Endothelial cell of umbilical vein (primary cell): Measurements from ENCODE around the gene CAMK2B. TPM values are rescaled to one million over a fixed set of nuclear protein-coding genes. Genes with fewer than 3 reads are reported as not detected.

Experiments used
- BruUV-seq: library from RNA; stranded (reverse); fragments of 400-500 nt; replicated peaks from 2 replicates; lab custom pipeline; 2021; lab: Mats Ljungman, UMichigan
- CTCF ChIA-PET: fragments of 300-600, 350-600 bp; sonication (Branson Sonifier 250); formaldehyde crosslinking; loops from one replicate; lab custom pipeline; 2021; ENCODE audit warnings: antibody characterized with exemption, inconsistent platforms; lab: Charles Lee
- POLR2A ChIA-PET: fragments of 300-600, 350-600 bp; sonication (Branson Sonifier 250); formaldehyde crosslinking; loops from one replicate; lab custom pipeline; 2021; ENCODE audit warnings: antibody characterized with exemption, inconsistent platforms; lab: Charles Lee
- DNase-seq: peaks from one replicate; pipeline ENCODE4 v3.0.0-alpha.2; 2011; ENCODE audit warnings: low read depth, low spot score
- FAIRE-seq: peaks from 2 replicates; lab custom pipeline; 2011; peaks lifted over from hg19 to GRCh38; lab: Jason Lieb, UNC
- H2AFZ ChIP-seq: 2 replicates; pipeline ENCODE4 v1.6.0; 2012; ENCODE audit warnings: low read depth, low read length, control low read depth, inconsistent platforms
- H3K27ac ChIP-seq: 2 replicates; pipeline ENCODE4 v1.5.1; 2011; ENCODE audit warnings: low read depth, mild to moderate bottlenecking, control low read depth, low read length, moderate library complexity; ENCODE audit not compliant: insufficient read depth
- H3K27me3 ChIP-seq, 2 experiments: 2 replicates each; pipeline versions ENCODE4 v1.6.0 to v1.6.1; 2011; ENCODE audit warnings: low read length in 2 of 2, mixed read lengths in 1 of 2; ENCODE audit not compliant: control insufficient read depth in 2 of 2, insufficient read depth in 2 of 2
- H3K36me3 ChIP-seq, 2 experiments: 2 replicates in 1 of 2; 3 replicates in 1 of 2; pipeline ENCODE4 v1.5.1; 2011; ENCODE audit warnings: low read length in 2 of 2, mild to moderate bottlenecking in 1 of 2, moderate library complexity in 1 of 2; ENCODE audit not compliant: control insufficient read depth in 2 of 2, insufficient read depth in 2 of 2; ENCODE audit errors: extremely low read depth in 1 of 2
- H3K4me1 ChIP-seq: 3 replicates; pipeline ENCODE4 v1.5.1; 2011; ENCODE audit warnings: mild to moderate bottlenecking, low read length; ENCODE audit not compliant: control insufficient read depth, insufficient read depth; ENCODE audit errors: extremely low read depth
- H3K4me2 ChIP-seq: 2 replicates; pipeline ENCODE4 v1.6.1; 2011; ENCODE audit warnings: low read length, control low read depth, mixed read lengths; ENCODE audit not compliant: insufficient read depth
- H3K4me3 ChIP-seq, 3 experiments: fragments of 200-600 bp in 1 of 3; sonication (generic), shearing (Covaris generic) in 1 of 3; replicated peaks in 1 of 3; 2 replicates each; pipeline ENCODE4 v1.5.1; 2011 to 2016; ENCODE audit warnings: control low read depth in 3 of 3, low read length in 3 of 3, mild to moderate bottlenecking in 2 of 3, inconsistent platforms in 1 of 3, low read depth in 1 of 3, moderate library complexity in 1 of 3; ENCODE audit not compliant: insufficient read depth in 1 of 3
- H3K79me2 ChIP-seq: 2 replicates; pipeline ENCODE4 v1.6.0; 2012; ENCODE audit warnings: low read length, inconsistent platforms; ENCODE audit not compliant: control insufficient read depth, insufficient read depth
- H3K9ac ChIP-seq: replicated peaks from 2 replicates; pipeline ENCODE3; 2011; ENCODE audit warnings: low read length, control low read depth; ENCODE audit not compliant: insufficient read depth; ENCODE audit errors: extremely low read depth
- H3K9me1 ChIP-seq: replicated peaks from 3 replicates; pipeline ENCODE4 v1.6.0; 2011; ENCODE audit warnings: mild to moderate bottlenecking, low read length; ENCODE audit not compliant: control insufficient read depth, insufficient read depth; ENCODE audit errors: extremely low read depth
- H3K9me3 ChIP-seq: replicated peaks from 2 replicates; pipeline ENCODE4 v1.5.1; 2012; ENCODE audit warnings: low read length, inconsistent platforms; ENCODE audit not compliant: control insufficient read depth, insufficient read depth
- H4K20me1 ChIP-seq: replicated peaks from 2 replicates; pipeline ENCODE3; 2011; ENCODE audit warnings: mild to moderate bottlenecking, low read length; ENCODE audit not compliant: control insufficient read depth, insufficient read depth; ENCODE audit errors: extremely low read depth
- JUN ChIP-seq: IDR thresholded peaks from 2 replicates; pipeline ENCODE4 v1.6.1; 2011; ENCODE audit warnings: borderline replicate concordance, low read depth; ENCODE audit not compliant: insufficient read length, insufficient read depth
- MYC ChIP-seq: IDR thresholded peaks from one replicate; pipeline ENCODE4 v1.6.1; 2011; ENCODE audit warnings: mild to moderate bottlenecking, low read depth, low read length
- dilution Hi-C: fragments of 300-500 bp; cut with MboI; formaldehyde crosslinking; loops from one replicate; pipeline ENCODE4 v1.15.0; 2019; ENCODE audit warnings: low sequenced_read_pairs; ENCODE audit not compliant: extremely low pct_ligation_motif_present
- intact Hi-C: fragments of 100-400 bp; cut with micrococcal nuclease; formaldehyde crosslinking; loops from one replicate; pipeline ENCODE4 v1.10.0; 2022
- polyA plus RNA-seq, 4 experiments: library from polyadenylated mRNA; depleted of rRNA in 3 of 4; stranded (reverse) in 3 of 4; unstranded in 1 of 4; fragments of >200 nt; gene quantifications; 2 replicates each; pipeline versions ENCODE4 v1.2.1 to v1.2.3, GENCODE V29; 2011 to 2012; ENCODE audit warnings: missing spikeins in 1 of 4
- total RNA-seq: library from RNA; stranded (reverse); gene quantifications from 2 replicates; pipeline ENCODE4 v1.2.3, GENCODE V29; 2021
- TF ChIP-seq, protein P1 (sequence below), 2 donors: IDR thresholded peaks; 1 replicate in 1 of 2; 2 replicates in 1 of 2; pipeline ENCODE4 v1.5.1; 2011; ENCODE audit warnings: low read length in 2 of 2, mild to moderate bottlenecking in 2 of 2, moderate library complexity in 2 of 2, control low read depth in 1 of 2, inconsistent platforms in 1 of 2, low read depth in 1 of 2; ENCODE audit not compliant: insufficient read depth in 1 of 2; ENCODE audit errors: extremely low read depth in 1 of 2

CAMK2B gene
- total and polyA plus RNA-seq, 2 donors (not counting 3 experiments of a cell fraction or from before 2014, with no cell fraction given), result 0.57 to 1.6 TPM

DNA sequence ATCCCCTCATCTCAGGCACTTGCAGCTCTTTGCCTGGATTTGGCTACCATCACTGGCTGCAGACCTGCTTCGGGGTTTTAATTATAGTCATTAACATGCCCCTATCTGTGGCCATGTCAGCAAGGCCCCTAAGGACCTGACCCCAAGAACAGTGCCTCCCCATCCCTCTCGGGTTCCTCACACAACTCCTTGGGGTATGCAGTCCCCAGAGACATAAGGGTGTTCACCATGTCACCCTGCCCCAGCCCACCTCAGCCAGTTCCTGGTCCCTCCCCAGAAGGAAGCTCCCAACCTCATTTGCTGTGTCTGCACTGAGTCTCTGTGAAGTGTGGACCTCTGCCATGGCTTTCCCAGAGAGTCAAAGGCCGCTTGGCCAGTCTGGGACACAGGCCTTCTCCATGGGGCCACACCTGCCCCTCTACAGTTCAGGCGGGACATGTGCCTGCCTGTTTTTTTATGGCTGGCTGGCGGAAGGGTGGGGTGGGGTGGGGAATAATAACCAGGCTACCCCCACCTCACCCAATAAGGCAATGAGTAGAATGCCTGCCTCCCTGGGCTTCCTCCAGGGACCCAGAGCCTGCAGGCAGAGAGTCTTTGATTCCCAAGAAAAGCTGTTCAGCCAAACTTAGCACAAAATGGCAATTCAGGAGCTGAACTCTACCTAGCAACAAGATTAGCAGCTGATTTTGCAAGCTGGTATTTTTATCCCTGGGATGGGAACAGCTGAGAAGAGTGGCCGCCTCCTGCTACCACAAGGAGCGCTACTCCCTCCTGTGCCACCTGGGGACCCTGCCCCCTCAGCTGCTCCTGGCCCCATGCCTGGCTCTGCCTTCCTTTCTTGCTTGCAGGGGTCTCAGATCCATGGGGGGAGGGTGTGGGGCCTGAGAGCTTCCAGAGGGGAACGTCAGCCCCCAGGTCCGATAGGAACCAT is 23.7 kb upstream of the CAMK2B start:
- no TSS peak for BruUV-seq
- intact Hi-C loops, result loop anchor here (1.0 kb wide), 2 partner anchors 128 to 216 kb away; no protein-coding TSS in a partner anchor
- H3K4me2 ChIP-seq, result no peak overlapping the region
- no peak overlapping the region for H2AFZ ChIP-seq
- dilution Hi-C loops, result no loop called here
- TF ChIP-seq MYC, result no peak
- TF ChIP-seq, protein P1, sequence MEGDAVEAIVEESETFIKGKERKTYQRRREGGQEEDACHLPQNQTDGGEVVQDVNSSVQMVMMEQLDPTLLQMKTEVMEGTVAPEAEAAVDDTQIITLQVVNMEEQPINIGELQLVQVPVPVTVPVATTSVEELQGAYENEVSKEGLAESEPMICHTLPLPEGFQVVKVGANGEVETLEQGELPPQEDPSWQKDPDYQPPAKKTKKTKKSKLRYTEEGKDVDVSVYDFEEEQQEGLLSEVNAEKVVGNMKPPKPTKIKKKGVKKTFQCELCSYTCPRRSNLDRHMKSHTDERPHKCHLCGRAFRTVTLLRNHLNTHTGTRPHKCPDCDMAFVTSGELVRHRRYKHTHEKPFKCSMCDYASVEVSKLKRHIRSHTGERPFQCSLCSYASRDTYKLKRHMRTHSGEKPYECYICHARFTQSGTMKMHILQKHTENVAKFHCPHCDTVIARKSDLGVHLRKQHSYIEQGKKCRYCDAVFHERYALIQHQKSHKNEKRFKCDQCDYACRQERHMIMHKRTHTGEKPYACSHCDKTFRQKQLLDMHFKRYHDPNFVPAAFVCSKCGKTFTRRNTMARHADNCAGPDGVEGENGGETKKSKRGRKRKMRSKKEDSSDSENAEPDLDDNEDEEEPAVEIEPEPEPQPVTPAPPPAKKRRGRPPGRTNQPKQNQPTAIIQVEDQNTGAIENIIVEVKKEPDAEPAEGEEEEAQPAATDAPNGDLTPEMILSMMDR (IDR thresholded peaks at IDR 0.05; ENCODE audit: extremely low read depth in 1 of 2, insufficient read depth in 1 of 2, low read depth in 1 of 2, low read length in 2 of 2), result peak in 1 of 2 donors; percentile 16
- H3K4me3 ChIP-seq, result no peak overlapping the region
- H3K27me3 ChIP-seq, result peaks cover 9 to 26% of the 10 kb centered on the region in 2 experiments
- no peaks in the 10 kb centered on the region for H4K20me1 ChIP-seq
- POLR2A ChIA-PET, result interaction anchor here (2.1 kb wide), 1 partner anchor 216 kb away, joined by 5 read pairs; no protein-coding TSS in a partner anchor
- no peaks in the 10 kb centered on the region for H3K9me1 ChIP-seq
- FAIRE-seq, result no peak
- no peak for DNase-seq
- H3K9me3 ChIP-seq, result no peaks in the 10 kb centered on the region
- no peaks in the 10 kb centered on the region for H3K36me3 ChIP-seq
- H3K9ac ChIP-seq, result no peak overlapping the region
- no peaks in the 10 kb centered on the region for H3K4me1 ChIP-seq
- H3K27ac ChIP-seq, result no peak overlapping the region
- CTCF ChIA-PET, result interaction anchor here (0.6 to 4.0 kb wide), 45 partner anchors 9 to 233 kb away, joined by 3 to 145 read pairs (median 4); partner anchors contain the start of genes DDX56, NUDCD3 and TMED4
- no peaks in the 10 kb centered on the region for H3K79me2 ChIP-seq

DNA sequence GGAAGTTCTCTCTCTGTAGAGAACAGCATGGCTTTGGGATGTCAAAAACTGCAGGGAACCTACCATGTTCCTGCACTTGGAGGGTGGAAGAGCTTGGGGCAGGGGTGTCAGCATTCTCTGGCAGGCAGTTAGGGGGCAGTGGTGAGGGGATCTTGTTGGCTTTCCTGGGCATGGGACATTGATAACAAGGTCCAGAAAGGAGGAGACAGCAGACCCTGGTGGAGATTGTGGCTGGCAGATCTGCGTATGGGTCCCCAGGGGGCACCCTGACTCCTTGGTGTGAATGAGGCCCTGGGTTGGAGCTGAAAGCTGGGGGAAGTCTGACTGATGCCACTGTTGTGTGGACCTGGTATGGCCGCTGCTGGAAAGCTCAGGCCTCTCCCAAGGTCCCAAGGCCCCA is 22.9 kb upstream of the CAMK2B start:
- CTCF ChIA-PET, result interaction anchor here (0.6 to 4.0 kb wide), 38 partner anchors 10 to 234 kb away, joined by 3 to 145 read pairs (median 4); partner anchors contain the start of genes DDX56, NUDCD3 and TMED4
- no peaks in the 10 kb centered on the region for H3K4me1 ChIP-seq
- no peak overlapping the region for H3K27ac ChIP-seq
- no peaks in the 10 kb centered on the region for H3K9me1 ChIP-seq
- H4K20me1 ChIP-seq, result no peaks in the 10 kb centered on the region
- no peak overlapping the region for H3K4me3 ChIP-seq
- no peak overlapping the region for H3K9ac ChIP-seq
- H3K27me3 ChIP-seq, result peaks cover 9 to 23% of the 10 kb centered on the region in 2 experiments
- H3K4me2 ChIP-seq, result no peak overlapping the region
- POLR2A ChIA-PET, result interaction anchor here (2.1 kb wide), 1 partner anchor 217 kb away, joined by 5 read pairs; no protein-coding TSS in a partner anchor
- TF ChIP-seq MYC, result no peak
- TF ChIP-seq, protein P1 (IDR thresholded peaks at IDR 0.05; ENCODE audit: extremely low read depth in 1 of 2, insufficient read depth in 1 of 2, low read depth in 1 of 2, low read length in 2 of 2), result peak; percentile 57 to 82
- no peak for TF ChIP-seq JUN
- BruUV-seq, result no TSS peak
- no peak overlapping the region for H2AFZ ChIP-seq
- intact Hi-C loops, result loop anchor here (1.0 kb wide), 2 partner anchors 129 to 217 kb away; no protein-coding TSS in a partner anchor
- H3K79me2 ChIP-seq, result no peaks in the 10 kb centered on the region
- H3K9me3 ChIP-seq, result no peaks in the 10 kb centered on the region
- no peaks in the 10 kb centered on the region for H3K36me3 ChIP-seq
- dilution Hi-C loops, result no loop called here
- DNase-seq, result peak; percentile 67
- peak; percentile 81 for FAIRE-seq
